Fibroblast of lung (primary cell): Measurements from ENCODE around the gene ADAMTS17. TPM values are rescaled to one million over a fixed set of nuclear protein-coding genes. Genes with fewer than 3 reads are reported as not detected.
A peak's percentile ranks its signal among the peaks of the same experiment; 100 is the strongest.

Experiments
- DNase-seq, 2 donors: peaks; one replicate each; pipeline versions ENCODE4 v3.0.0 to v3.0.0-alpha.2; 2010; ENCODE audit warnings: low read depth in 2 of 2
- H2AFZ ChIP-seq: 2 replicates; pipeline ENCODE4 v1.5.1; 2012; ENCODE audit warnings: low read length, control low read depth, inconsistent platforms
- H3K27ac ChIP-seq: 2 replicates; pipeline ENCODE4 v1.5.1; 2011; ENCODE audit warnings: low read length, control low read depth; ENCODE audit not compliant: insufficient read depth
- H3K27me3 ChIP-seq: 2 replicates; pipeline ENCODE4 v1.5.1; 2011; ENCODE audit warnings: mild to moderate bottlenecking, low read length; ENCODE audit not compliant: control insufficient read depth, insufficient read depth
- H3K36me3 ChIP-seq: 2 replicates; pipeline ENCODE4 v1.5.1; 2011; ENCODE audit warnings: low read length; ENCODE audit not compliant: control insufficient read depth, insufficient read depth
- H3K4me1 ChIP-seq: 2 replicates; pipeline ENCODE4 v1.5.1; 2011; ENCODE audit warnings: low read length; ENCODE audit not compliant: control insufficient read depth, insufficient read depth; ENCODE audit errors: extremely low read depth
- H3K4me2 ChIP-seq: 2 replicates; pipeline ENCODE4 v1.5.1; 2011; ENCODE audit warnings: low read length, control low read depth; ENCODE audit not compliant: insufficient read depth; ENCODE audit errors: extremely low read depth
- H3K4me3 ChIP-seq, 4 experiments: fragments of 200-600 bp in 1 of 4; sonication (generic) in 1 of 4; replicated peaks in 1 of 4; 2 replicates each; pipeline ENCODE4 v1.5.1; 2011 to 2016; ENCODE audit warnings: low read length in 4 of 4, low read depth in 3 of 4, mild to moderate bottlenecking in 3 of 4, control low read depth in 2 of 4, inconsistent platforms in 1 of 4, mixed read lengths in 1 of 4; ENCODE audit not compliant: insufficient read depth in 1 of 4; ENCODE audit errors: control extremely low read depth in 1 of 4
- H3K79me2 ChIP-seq: 2 replicates; pipeline ENCODE4 v1.5.1; 2012; ENCODE audit warnings: mild to moderate bottlenecking, low read length, inconsistent platforms; ENCODE audit not compliant: control insufficient read depth, insufficient read depth
- H3K9ac ChIP-seq: 2 replicates; pipeline ENCODE4 v1.5.1; 2011; ENCODE audit warnings: mild to moderate bottlenecking, low read length, control low read depth; ENCODE audit not compliant: insufficient read depth
- H3K9me3 ChIP-seq: 2 replicates; pipeline ENCODE4 v1.5.1; 2012; ENCODE audit warnings: low read depth, low read length; ENCODE audit not compliant: control insufficient read depth, insufficient read depth
- H4K20me1 ChIP-seq: 2 replicates; pipeline ENCODE4 v1.5.1; 2011; ENCODE audit warnings: low read length; ENCODE audit not compliant: control insufficient read depth, insufficient read depth; ENCODE audit errors: extremely low read depth
- CTCF ChIP-seq, 2 donors: IDR thresholded peaks in 1 of 2; conservative IDR thresholded peaks in 1 of 2; 1 replicate in 1 of 2; 2 replicates in 1 of 2; pipeline ENCODE4 v1.5.1; 2011 to 2012; ENCODE audit warnings: low read length in 2 of 2, control low read depth in 1 of 2, inconsistent platforms in 1 of 2, low read depth in 1 of 2, mild to moderate bottlenecking in 1 of 2
- EZH2 ChIP-seq: IDR thresholded peaks from 2 replicates; pipeline ENCODE4 v1.5.1; 2012; ENCODE audit warnings: low read length, control low read depth, mild to moderate bottlenecking; ENCODE audit errors: missing control alignments
- polyA plus RNA-seq, 2 donors: library from polyadenylated mRNA; depleted of rRNA in 1 of 2; stranded (reverse) in 1 of 2; unstranded in 1 of 2; fragments of >200 nt; gene quantifications; 2 replicates each; pipeline ENCODE4 v1.2.1, GENCODE V29; 2011 to 2012; ENCODE audit warnings: missing spikeins in 1 of 2
- total RNA-seq: library from RNA; depleted of rRNA; stranded (reverse); fragments of >200 nt; gene quantifications from 2 replicates; pipeline ENCODE4 v1.2.1, GENCODE V29; 2014

Gene ADAMTS17
- total and polyA plus RNA-seq, 2 donors (not counting 1 experiment from before 2014, with no cell fraction given) = 0.09 to 0.17 TPM

- Histone ChIP-seq H3K79me2 (no peaks in the 10 kb centered on the region), H3K9ac (no peak overlapping the region), H3K4me3 (no peak overlapping the region), H3K4me2 (no peak overlapping the region), H4K20me1 (no peaks in the 10 kb centered on the region), H3K27me3 (no peaks in the 10 kb centered on the region), H3K9me3 (no peaks in the 10 kb centered on the region), H3K36me3 (no peaks in the 10 kb centered on the region), H2AFZ (no peak overlapping the region), H3K4me1 (no peaks in the 10 kb centered on the region), H3K27ac (no peak overlapping the region)
- TF ChIP-seq CTCF (conservative IDR thresholded peaks at IDR 0.05 in 1 of 2, IDR thresholded peaks at IDR 0.05 in 1 of 2; ENCODE audit: low read depth in 1 of 2, low read length in 2 of 2) = no peak
- TF ChIP-seq EZH2 = no peak
- DNase-seq = no peak
Observed at GRCh38 chr15:100221471-100222348, 120.1 kb downstream of the ADAMTS17 start.

- Histone ChIP-seq H3K27ac (no peak overlapping the region), H3K4me3 (no peak overlapping the region), H2AFZ (no peak overlapping the region), H3K9ac (no peak overlapping the region), H3K36me3 (no peaks in the 10 kb centered on the region), H4K20me1 (no peaks in the 10 kb centered on the region), H3K4me1 (no peaks in the 10 kb centered on the region), H3K79me2 (no peaks in the 10 kb centered on the region), H3K4me2 (no peak overlapping the region), H3K9me3 (no peaks in the 10 kb centered on the region), H3K27me3 (no peaks in the 10 kb centered on the region)
- TF ChIP-seq EZH2 (no peak), CTCF (conservative IDR thresholded peaks at IDR 0.05 in 1 of 2, IDR thresholded peaks at IDR 0.05 in 1 of 2; ENCODE audit: low read depth in 1 of 2, low read length in 2 of 2) (no peak)
- DNase-seq = no peak
Observed at GRCh38 chr15:100220058-100220768, 121.6 kb downstream of the ADAMTS17 start.

DNA sequence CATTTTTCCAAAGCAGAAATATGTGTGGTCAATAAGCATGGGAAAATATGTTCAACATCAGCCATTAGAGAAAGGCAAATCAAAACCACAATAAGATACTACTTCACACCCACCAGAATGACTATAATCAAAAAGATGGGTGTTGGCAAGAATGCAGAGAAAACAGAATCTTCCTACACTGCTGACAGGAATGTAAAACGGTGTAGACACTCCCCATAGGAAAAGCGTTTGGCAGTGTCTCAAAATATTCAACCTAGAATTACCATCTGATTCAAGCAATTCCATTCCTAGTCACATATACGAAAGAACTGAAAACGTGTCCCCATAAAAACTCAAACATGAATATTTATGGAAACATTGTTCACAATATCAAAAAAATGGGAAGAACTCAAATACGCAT is 123.3 kb downstream of the ADAMTS17 start:
- Histone ChIP-seq H3K27me3 (no peaks in the 10 kb centered on the region), H3K4me3 (no peak overlapping the region), H3K79me2 (no peaks in the 10 kb centered on the region), H3K27ac (no peak overlapping the region), H3K4me2 (no peak overlapping the region), H3K36me3 (no peaks in the 10 kb centered on the region), H3K9me3 (no peaks in the 10 kb centered on the region), H2AFZ (no peak overlapping the region), H4K20me1 (no peaks in the 10 kb centered on the region), H3K4me1 (no peaks in the 10 kb centered on the region), H3K9ac (no peak overlapping the region)
- DNase-seq = peak in 1 of 2 donors; percentile 10
- TF ChIP-seq EZH2 = no peak
- no peak for TF ChIP-seq CTCF (conservative IDR thresholded peaks at IDR 0.05 in 1 of 2, IDR thresholded peaks at IDR 0.05 in 1 of 2; ENCODE audit: low read depth in 1 of 2, low read length in 2 of 2)
